Stimulated activated CD4-positive, alpha-beta T cell treated with anti-CD3 and anti-CD28 coated beads, Interleukin-4, amount 100 ng/mL, for 48 hours (primary cell): ENCODE results near the gene CRTC3.
"Not testable (repeated sequence)": the region's sequence is repeated elsewhere in the genome, so short reads cannot be mapped to it uniquely, and the experiment has no call there.

Source experiments
- DNase-seq, 2 donors: peaks; one replicate each; pipeline ENCODE4 v3.0.0-alpha.2; 2020; ENCODE audit warnings: low read depth in 2 of 2

The CRTC3 gene, protein sequence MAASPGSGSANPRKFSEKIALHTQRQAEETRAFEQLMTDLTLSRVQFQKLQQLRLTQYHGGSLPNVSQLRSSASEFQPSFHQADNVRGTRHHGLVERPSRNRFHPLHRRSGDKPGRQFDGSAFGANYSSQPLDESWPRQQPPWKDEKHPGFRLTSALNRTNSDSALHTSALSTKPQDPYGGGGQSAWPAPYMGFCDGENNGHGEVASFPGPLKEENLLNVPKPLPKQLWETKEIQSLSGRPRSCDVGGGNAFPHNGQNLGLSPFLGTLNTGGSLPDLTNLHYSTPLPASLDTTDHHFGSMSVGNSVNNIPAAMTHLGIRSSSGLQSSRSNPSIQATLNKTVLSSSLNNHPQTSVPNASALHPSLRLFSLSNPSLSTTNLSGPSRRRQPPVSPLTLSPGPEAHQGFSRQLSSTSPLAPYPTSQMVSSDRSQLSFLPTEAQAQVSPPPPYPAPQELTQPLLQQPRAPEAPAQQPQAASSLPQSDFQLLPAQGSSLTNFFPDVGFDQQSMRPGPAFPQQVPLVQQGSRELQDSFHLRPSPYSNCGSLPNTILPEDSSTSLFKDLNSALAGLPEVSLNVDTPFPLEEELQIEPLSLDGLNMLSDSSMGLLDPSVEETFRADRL

DNA sequence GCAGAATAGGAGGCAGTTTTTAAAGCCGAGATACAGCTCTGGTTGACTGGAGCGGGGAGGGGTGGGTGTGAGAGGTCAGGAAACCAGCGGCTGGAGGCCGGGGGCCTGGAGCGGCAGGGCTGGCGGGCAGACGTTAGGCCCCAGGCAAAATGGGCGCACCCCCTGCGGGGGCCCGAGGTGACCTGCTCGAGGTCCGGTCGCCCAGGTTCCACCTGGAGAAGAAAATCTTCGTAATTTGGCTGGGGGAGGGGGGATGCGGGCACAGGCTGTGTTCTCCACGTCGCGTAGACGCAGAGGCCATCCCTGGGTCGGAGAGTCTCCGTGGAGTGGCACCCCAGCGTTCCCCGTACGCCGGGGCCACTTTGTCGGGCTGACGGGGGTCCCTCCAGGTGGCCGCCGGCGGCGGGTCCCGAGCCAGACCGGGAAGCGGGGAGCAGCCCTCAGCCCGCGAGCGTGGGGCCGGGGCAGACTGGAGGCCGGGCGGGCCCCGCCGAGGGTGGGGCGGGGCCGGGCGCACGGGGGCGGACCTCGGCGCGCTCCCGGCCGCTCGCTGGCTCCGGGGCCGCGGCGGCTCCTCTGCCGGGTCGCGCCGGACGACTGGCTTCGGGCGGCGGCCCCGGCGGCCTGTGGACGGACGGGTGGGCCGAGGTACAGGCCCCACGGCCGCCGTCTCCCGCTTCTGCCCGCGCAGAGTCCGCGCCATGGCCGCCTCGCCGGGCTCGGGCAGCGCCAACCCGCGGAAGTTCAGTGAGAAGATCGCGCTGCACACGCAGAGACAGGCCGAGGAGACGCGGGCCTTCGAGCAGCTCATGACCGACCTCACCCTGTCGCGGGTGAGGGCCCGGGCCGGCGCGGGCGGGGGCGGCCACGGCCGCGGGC, at the start of gene CRTC3:
Gene CRTC3, plus strand, starts transcription at position 553 of the 879 bp plus-strand sequence. Its CDS starts 149 bp downstream, at position 702.
- DNase-seq, result peak; percentile 37 to 42

DNA sequence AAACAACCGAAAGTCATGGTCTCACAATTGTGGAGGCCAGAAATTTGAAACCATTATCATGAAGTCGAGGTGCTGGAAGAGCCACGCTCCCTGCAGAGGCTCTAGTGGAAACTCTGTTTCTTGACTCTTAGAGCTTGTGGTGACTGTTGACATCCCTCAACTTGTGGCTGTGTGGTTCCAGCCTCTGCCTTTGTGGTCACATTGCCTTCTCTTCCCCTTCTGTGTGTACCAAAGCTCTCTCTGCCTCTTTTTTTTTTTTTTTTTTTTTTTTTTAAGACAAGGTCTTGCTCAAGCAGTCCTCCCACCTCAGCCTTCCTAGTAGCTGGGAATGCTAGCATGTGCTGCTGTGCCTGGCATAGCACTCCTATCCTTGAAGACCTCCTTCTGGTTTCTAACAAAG, 48.7 kb upstream of the CRTC3 start:
- no peak for DNase-seq

DNA sequence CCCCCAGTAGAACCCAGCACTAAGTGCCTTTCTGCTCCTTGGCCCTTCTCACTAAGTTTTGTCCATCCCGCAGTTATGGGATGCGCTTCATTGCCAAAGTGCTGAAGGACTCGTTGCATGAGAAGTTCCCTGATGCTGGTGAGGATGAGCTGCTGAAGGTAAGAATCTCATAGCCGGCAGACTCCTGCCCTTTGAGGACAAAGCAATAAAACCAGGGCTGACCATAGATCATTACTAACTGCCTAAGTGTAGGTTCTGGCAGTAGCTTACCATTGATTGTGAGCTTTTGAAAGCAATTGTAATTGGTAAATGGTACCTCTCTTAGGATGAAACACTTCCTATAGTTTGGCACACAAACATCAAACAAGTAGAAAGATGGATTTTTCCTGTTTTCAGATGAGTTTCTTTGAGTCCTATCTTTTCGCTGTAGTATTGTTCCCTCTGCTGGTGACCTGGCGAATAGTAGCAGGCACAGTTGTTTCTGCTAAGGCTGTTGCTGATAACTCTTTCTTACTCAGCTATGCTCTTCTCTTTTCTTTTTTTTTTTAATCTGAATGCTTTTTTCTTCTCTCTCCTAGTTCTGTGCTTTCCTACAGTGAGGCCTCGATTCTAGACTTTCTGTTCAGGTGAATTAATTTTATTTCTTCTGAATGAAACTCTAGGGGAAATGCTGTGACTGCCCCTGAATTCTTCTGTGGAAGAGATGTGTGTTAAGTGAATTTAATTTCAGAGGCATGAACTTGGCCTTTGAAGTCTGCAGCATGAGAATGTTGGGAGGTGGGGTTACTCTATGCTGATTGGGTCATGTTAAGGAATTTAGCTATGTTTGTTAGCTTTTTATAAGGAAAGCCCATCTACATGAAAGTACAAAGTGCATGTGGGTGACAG, 47.4 kb upstream of the CRTC3 start:
- DNase-seq, result peak in 1 of 2 donors; percentile 11

DNA sequence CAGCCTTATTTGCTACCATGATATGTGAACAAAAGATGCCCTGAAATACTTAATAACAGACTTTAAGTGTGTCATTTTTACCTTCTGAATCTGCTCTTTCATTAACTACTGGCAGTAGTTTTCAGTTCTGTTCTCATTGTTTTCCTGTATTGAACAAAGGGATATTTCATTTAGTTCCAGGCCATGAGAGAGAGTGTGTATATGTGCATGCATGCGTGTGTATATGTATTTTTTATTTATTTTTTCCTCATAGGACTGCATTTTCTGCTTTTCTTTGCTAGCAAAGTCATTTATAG, 46.8 kb upstream of the CRTC3 start:
- DNase-seq, result no peak

DNA sequence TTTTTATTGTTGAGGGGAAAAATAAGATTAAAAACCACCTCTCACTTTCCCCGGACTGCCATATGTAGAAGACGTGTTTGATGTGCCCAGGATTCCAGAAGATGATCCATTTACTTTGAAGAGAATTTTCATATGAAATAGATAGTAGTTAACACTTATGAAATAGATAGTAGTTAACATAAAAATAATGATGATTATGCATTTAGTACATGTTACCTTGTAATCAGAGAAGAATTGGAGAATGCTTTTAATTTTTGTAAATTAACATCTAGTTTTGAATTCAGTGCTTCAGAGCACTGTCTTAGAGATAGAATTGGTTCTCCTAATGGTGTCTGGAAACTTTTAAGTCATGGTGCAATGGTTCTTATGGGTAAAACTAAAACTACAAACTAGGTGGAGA, 46.1 kb upstream of the CRTC3 start:
- DNase-seq, result no peak

DNA sequence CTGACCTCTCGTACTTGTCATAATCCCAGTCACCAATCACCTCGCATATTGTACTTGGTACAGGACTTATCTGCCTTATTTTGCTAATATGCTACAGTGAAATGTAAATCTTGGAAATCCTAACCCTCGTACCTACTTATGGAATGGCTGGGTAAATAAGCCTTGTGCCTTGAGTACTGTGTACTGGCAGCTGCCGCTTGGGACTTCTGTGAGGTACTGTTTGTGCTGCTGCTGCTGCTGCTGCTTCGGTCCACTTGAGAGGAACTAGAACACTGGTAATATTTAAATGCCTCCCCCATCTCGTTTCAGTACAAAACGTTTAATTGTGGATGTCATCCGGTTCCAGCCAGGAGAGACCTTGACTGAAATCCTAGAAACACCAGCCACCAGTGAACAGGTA, 42.5 kb upstream of the CRTC3 start:
- no peak for DNase-seq

DNA sequence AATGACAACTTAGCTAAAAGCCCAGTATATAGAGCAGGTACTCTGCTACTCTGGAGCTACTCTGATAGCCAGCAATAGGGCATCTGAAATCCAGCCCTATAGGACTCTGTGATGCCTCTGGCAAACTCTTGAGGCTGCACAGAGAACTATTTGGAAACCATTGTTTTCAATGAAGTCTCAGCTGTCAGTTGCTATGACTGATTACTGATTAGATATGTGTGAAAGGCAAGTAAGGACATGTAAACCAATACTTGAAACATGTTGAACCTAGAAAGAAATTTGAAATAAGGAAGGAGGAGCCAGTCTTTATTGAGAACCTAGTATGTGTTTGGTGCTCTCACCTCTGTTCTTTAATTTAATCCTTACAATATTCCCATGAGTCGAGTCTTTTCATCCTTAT, 40.2 kb upstream of the CRTC3 start:
- DNase-seq, result no peak

DNA sequence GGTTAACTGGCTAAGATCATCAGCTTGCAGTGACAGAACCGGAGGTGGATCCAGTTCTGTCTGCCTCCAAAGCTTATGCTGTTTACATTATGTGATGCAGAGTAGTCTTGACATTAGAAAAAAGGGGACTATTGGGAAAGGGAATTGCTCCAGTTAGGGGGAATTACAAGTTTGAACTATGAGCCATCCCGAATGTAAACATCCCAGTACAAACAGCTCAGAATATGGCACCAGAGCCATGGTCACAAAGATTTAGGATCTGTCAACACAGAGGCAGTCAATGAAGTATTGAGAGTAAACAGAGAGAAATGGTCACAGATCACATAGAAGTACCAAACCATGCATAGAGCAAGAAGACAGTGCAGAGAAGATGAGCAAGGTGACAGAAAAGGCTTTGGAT, 39.8 kb upstream of the CRTC3 start:
- DNase-seq, result no peak

DNA sequence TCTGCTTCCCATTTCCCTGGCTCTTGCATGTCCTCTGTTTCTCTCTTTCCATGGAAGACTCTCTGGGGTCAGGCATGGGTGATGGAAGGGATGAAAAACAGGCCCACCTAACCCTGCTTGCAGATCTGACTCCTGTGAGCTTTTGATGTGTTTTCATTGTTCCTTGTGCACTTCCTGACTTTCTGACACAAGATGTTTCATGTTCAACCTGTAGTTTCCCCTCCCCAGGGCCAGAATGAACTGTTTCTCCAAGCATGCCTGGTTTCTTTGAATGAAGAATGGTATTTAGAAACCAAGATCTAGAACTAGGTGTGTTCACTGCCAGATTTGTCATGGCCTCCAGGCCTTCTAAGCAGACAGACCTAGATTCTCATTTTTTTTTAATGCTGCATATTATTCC, 36.1 kb upstream of the CRTC3 start:
- DNase-seq, result no peak

DNA sequence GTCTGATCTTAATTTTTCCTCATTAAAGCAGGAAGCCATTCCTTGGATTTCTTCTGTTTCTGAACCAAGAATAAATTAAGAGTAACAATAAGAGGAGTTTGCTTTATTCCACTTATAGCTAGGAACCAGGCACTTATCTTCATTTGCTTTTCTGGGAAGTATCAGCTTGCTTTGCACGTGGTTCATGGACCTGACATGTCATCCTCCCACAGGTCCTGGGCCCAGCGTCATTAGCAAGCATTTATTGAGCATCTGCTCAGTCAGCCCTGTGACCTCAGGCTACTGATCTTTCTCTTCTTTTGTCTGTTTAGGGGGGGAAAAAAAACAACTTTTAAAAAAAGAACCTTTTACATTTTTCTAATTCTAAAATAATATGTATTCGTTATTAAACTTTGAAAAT, 34.7 kb upstream of the CRTC3 start:
- no peak for DNase-seq

DNA sequence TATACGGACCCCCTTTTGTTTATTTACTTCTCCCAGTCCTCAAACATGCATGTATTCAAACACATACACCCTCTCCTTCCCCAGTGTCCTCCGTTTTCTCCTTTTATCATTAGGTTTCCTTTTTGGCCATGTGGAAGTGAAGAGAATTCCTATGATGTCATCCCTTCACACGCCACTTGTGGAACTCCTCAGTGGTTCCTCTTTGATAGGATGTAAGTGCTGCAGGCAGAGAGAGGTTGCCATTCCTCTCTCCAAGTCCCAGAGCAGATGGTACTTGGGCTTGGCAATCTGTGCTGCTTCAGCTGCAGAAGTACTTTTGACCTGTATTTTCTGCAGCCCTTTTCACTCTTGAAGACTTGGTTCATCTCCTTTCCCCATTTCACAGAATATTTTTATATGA, 32.9 kb upstream of the CRTC3 start:
- no peak for DNase-seq

DNA sequence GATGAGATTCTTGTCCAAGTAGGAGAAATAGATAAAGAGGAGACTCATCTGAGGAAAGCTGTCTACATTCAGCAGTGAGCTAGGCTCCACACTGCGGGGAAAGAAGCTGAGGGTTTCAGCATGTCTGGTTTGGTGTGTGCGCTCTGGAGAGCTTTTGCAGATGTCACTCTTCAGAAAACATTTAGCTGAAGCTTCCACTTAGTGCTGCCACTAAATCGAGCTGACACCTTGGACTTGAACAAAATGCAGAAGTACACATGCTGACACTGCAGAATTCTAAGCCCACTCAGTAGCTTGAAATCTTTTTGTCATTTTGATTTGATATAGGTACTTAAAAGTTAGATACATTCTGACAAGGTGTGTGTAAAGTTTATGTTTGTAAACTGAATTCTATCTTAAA, 32.3 kb upstream of the CRTC3 start:
- no peak for DNase-seq

DNA sequence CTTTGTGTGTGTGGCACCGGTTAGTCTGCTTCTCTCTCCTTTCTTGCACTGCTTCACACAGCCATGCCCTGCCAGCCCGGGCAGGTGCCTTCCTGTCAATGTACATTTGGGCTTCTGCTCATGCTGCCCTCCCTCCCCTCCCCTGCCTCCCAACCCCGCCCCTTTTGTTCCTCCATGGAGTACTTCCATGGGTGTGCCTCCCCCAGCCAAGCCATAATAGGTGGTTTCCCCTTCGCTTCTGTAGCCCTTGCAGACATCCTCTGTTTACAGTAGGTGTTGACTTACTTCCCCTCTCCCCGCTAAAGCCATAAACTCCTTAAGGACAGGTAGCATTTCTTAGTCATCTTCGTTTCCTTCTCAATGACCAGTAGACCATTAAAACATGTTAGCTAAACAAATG, 31.8 kb upstream of the CRTC3 start:
- no peak for DNase-seq

DNA sequence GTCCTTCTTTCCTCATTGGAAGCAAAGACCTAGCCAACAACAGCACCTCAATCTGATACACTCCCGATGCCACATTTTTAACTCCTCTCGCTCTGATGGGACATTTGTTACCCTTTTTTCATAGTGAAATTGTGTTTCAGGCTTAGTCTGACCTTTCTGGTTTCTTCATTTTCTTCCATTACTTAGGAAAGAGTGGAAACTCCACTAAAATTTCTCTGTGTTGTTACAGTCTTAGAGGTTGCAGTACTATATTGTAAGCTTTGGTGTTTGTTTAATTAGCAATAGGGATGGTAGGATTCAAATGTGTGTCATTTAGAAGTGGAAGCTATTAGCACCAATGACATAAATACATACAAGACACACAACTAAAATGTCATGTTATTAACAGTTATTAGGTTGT, 29.6 kb upstream of the CRTC3 start:
- DNase-seq, result no peak

DNA sequence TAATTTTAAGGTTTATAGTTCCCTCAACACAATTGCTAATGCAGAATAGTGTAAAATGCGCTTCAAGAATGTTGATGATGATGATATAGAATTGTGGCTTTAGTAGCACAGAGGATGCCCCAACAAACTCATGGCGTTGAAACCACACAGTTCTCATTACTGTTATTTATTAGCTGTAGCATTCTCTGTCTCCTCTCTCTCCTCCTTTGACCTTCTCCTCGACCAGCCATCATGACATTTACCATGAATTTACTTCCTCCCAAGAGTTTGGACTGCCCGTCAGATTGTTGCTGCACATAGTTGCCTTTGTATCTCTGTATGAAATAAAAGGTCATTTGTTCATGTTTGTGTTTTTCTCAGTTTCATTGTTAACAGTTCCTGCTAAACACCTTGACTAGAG, 27.8 kb upstream of the CRTC3 start:
- no peak for DNase-seq

DNA sequence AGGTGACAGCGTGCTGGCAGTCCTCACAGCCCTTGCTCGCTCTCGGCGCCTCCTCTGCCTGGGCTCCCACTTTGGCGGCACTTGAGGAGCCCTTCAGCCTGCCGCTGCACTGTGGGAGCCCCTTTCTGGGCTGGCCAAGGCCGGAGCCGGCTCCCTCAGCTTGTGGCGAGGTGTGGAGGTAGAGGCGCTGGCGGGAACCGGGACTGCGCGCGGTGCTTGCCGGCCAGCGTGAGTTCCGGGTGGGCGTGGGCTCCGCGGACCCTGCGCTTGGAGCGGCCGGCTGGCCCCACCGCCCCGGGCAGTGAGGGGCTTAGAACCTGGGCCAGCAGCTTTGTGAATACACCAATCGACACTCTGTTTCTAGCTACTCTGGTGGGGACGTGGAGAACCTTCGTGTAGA, 18.9 kb upstream of the CRTC3 start:
- DNase-seq, result not testable (repeated sequence)

DNA sequence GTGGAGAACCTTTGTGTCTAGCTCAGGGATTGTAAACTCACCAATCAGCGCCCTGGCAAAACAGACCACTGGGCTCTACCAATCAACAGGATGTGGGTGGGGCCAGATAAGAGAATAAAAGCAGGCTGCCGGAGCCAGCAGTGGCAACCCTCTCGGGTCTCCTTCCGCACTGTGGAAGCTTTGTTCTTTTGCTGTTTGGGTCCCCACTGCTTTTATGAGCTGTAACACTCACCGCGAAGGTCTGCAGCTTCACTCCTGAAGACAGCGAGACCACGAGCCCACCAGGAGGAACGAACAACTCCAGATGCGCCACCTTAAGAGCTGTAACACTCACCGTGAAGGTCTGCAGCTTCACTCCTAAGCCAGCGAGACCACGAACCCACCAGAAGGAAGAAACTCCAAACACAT, 18.5 kb upstream of the CRTC3 start:
- DNase-seq, result not testable (repeated sequence)

DNA sequence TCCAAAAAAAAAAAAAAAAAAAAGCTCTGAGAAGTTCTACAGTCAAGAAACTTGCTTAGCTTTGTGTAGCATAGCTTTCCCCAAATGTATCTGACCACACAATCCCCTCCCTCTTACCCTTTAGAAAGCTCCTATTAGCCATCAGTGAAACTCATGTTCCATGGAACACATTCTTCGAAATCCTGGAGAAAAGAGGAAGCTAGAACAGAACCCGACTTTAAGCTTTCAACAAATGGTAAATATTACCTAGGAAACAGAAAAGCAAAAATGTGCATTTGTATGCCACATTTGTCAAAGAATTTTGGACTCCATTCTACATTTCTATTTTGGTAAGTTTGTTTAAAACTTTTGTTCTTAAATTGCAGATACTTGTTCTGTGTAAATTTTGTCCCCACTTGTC, 17.4 kb upstream of the CRTC3 start:
- DNase-seq, result no peak

DNA sequence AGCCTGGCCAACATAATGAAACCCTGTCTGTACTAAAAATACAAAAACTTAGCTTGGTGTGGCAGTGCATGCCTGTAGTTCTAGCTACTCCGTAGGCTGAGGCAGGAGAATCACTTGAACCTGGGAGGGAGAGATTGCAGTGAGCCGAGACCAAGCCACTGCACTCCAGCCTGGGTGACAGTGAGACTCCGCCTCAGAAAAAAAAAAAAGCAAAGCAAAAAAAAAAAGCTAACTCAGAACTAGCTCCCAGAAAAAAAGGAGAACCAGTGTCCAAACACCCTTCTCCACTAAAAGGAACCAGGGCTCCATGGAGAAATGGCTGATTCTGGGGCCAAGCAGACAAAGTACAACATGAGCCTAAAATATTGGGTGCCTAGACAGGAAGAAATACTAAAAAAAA, 16.7 kb upstream of the CRTC3 start:
- DNase-seq, result no peak

DNA sequence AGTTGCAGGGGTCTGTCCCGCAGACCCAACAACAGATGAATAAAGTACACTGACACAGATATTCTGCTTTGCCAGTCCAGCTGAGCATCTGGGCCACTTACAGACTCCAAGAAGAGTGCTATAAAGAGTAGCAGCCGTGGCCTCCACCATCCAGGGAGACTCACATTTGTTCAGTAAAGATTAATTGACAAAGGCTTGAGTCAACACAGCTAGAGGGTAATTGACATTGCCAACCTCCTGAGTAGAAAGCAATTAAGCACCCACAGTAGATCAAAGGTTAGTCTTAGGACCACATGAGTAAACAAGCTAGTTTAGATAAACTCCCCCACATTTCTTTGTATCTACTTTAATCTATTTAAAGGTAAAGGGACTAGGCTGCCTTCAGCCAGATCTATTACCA, 16.3 kb upstream of the CRTC3 start:
- DNase-seq, result no peak

DNA sequence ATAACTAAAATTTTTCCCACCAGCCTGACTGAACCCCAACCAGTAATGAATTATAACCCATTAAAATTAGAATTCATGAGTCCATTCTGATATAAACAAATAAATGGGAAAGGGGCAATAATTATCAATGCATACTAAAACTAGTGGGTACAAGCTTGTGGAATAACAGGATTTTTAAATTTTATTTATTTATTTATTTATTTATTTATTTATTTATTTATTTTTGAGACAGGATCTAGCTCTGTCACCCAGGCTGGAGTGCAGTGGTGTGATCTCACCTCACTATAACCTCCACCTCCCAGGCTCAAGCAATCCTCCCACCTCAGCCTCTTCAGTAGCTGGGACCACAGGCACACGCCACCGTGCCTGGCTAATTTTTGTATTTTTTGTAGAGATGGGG, 15.8 kb upstream of the CRTC3 start:
- not testable (repeated sequence) for DNase-seq

DNA sequence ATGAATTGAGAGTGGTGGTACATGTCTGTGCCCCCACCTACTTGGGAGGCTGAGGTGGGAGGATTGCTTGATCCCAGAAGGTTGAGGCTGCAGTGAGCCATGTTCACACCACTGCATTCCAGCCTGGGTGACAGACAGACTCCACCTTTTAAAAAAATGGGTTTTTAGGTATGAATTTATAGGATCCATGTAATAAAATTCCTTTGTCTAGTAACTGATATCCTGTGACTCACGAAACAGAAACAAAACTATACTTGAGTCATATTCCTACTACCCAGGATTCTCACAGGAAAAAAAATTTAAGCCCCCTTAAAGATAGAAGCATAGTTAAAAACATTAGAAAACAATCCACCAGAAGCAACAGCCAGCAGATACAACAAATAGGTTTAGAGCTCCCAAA, 10.0 kb upstream of the CRTC3 start:
- no peak for DNase-seq
